GM20000 (cell line): ENCODE results near the gene TRIP13.

Source experiments
- DNase-seq: peaks from one replicate; pipeline ENCODE4 v3.0.0; 2012; ENCODE audit warnings: low spot score
- TF ChIP-seq, protein P1 (sequence below): IDR thresholded peaks from 2 replicates; pipeline ENCODE4 v1.5.1; 2012; ENCODE audit warnings: mild to moderate bottlenecking, control low read depth; ENCODE audit errors: extremely low read depth, missing control alignments

TRIP13 gene

DNA sequence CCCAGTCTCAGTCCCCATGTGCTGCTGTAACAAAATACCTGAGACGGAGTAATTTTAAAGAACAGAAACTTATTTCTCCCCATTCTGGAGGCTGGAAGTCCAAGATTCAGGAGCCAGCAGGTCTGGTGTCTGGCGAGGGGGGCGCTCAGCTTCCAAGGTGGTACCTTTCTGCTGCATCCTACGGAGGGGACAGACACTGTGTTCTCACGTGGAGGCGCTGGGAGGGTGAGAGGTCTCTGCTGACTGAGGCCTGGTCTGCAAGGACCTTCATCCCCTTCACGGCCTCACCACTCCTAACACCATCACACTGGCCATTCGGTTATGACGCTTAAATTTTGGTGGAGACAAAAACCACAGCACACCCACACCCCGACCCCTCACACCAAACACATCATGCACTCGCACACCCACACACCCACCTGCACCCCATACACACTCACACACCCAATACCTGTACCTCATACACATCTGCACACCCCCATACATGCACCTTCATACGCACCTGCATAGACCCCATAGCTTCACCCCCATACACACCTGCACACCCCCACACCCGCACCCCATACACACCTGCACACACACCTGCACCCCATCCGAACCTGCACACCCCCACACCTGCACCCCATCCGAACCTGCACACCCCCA lies 32.1 kb upstream of the TRIP13 start:
- TF ChIP-seq, protein P1, sequence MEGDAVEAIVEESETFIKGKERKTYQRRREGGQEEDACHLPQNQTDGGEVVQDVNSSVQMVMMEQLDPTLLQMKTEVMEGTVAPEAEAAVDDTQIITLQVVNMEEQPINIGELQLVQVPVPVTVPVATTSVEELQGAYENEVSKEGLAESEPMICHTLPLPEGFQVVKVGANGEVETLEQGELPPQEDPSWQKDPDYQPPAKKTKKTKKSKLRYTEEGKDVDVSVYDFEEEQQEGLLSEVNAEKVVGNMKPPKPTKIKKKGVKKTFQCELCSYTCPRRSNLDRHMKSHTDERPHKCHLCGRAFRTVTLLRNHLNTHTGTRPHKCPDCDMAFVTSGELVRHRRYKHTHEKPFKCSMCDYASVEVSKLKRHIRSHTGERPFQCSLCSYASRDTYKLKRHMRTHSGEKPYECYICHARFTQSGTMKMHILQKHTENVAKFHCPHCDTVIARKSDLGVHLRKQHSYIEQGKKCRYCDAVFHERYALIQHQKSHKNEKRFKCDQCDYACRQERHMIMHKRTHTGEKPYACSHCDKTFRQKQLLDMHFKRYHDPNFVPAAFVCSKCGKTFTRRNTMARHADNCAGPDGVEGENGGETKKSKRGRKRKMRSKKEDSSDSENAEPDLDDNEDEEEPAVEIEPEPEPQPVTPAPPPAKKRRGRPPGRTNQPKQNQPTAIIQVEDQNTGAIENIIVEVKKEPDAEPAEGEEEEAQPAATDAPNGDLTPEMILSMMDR = no peak
- DNase-seq = no peak

DNA sequence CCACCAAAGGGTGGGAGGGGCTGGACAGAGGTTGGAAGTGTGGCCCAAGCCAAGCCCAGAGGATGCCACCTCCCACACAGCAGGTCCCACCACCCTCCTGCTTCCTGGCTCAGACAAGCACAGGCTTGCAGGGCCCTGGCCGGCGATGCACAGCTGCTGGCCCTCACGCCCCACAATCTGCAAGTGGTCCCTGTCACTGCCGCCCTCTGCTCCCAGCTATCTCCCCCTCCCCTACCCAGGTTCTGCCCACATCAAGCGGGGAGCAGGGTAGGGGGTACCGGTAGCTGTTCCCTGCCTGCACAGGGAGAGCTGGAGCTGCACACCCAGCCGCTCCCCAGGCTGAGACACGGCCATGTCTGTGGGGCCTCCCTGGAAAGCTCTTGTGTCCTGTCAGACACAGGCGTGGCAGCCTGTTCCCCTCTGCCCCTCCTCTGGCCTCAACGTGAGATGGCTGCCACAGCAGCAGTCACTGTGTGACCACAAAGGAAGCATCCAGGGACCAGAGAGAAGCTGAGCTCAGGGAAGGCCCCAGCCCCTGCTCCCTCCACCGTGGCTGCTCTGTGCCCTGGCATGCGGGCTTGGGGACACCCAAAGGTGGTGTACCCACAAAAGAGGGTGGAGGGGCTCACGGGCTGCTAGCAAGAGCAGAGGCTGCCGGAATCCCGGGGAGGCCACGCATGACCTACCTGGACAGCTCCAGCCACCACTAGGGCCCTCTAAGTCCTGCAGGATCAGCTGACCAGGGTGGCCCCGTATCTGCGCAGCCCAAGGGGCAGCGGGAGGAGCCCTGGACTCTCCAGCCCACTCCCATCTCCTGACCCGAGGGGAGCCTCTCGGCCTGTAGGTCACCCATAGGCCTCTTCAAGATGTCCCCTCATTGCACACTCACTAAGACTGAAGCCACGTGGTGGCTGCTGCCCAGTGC lies 31.0 kb upstream of the TRIP13 start:
- no peak for DNase-seq
- TF ChIP-seq, protein P1 = no peak

DNA sequence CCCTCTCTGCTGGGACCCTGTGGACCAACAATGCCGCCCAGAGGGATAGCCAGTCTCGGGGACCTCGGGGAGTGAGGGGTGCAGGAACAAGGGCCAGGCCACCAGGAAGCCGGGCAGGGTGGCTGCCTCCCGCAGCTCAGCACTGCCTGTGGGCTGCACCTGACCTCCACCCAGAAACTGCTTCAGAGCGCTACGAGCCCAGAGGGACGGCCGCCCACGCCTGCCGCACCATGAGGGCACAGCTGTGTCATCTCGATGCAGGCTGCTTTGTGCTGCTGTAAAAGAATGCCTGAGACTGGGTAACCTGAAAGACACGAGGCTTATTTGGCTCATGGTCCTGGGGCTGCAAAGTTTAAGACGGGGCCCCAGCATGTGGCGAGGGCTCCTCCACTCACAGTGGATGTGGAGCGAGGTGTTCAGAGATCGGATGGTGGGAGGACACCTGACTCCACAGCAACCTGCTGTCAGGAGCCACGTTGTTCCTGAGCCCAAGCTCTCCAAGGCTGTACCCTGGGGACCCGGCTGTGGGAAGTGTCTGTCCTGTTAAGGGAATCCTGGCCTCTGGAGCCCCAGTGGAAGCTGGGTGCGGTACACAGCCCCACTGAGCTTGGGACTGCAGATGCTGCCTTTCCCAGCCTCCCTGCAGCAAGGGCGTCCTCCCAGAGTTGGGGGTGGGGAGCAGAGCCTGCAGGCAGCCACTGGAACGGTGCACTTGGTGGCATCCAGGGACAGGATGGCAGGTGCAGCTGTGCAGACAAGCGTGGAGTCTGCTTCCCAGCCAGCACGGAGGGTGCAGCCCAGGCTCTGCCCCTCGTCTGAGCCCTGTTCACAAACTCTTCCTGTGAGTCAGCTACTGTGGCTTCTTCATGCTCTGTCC lies 30.1 kb upstream of the TRIP13 start:
- DNase-seq = no peak
- TF ChIP-seq, protein P1 = no peak

DNA sequence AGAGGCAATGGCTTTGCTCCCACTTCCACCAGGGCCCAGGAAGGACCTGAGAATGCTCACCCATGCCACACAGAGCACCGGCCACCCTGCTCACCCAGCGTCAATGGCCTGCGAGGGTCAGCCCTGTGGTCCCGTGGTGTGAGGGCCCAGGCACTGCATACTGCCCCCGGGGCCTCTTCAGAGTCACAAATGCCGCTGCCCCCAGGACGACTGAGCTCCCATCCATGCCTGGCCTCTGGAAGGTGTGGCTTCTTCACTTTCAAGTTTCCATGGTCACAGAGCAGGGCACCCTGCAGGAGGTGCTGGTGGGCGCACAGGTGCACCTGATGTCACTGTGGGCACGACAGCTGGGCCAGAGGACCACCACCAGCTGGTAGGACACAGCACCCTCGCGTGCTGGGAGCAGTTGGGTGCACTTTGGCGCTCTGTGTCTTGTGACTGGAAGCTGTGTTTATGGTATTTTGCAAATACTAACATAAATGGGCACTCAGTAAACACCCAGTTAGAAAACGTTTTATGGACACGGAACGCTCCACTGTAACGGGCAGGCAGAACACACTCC lies 29.4 kb upstream of the TRIP13 start:
- TF ChIP-seq, protein P1 = no peak
- DNase-seq = no peak

DNA sequence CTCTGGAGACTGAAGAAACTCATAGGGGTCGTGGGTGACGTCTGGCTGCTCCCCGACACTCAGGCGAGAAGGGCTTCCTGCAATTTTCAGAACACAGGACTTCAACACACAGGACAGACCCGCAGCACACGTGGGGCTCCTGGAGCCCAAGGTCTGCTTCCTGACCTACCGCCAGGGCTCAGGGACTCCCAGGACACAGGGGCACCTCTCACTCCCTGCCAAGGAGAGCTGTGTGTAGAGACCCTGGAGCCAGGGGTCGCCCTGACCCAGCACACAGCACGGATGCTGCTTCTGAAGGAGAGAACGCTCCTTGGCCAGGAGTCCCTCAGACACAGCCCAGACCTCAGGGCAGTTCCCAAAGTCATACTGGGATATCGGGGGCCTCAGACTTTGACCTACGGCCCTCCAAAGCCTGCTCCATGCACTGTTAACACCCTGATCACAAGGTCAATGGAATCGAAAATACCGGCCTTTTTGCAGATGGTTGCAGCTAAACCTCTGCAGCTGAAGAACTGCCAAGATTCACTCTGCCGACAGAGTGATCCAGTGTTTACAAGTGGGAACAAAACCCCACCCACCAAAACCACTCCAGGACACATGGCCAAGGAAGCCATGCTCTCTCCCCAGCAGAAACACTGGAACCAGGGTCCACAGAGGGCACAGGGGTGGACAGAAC lies 28.1 kb upstream of the TRIP13 start:
- TF ChIP-seq, protein P1 = no peak
- no peak for DNase-seq

DNA sequence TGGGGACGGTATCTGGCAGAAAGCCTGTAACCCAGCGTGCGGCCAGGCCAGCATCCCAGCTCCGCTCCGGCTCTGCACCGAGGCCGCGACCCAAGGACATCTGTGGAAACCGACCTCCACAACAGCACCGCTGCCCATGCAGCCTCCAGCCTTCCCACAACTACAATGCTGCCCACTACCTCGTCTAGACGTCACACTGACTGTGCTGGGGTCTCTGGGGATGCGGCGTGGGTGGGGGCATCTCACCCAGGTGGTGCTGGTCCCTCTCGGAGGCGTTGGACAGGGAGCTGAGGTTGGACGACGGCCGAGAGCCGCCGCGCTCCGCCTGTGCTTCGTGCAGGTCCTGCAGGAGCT lies 27.5 kb upstream of the TRIP13 start:
- no peak for DNase-seq

More for the DNA sequence above, 27.5 kb upstream of the TRIP13 start:
- TF ChIP-seq, protein P1 = no peak
